Left ventricle myocardium inferior (tissue), 1 donor: ENCODE measurements around the gene CHD6. TPM values are rescaled to one million over a fixed set of nuclear protein-coding genes. Genes with fewer than 3 reads are reported as not detected.
A peak's percentile ranks its signal among the peaks of the same experiment; 100 is the strongest.

Experiments
- DNase-seq: peaks from one replicate; pipeline ENCODE4 v3.0.0-alpha.2; 2020
- H3K27ac ChIP-seq: fragments of 200-600 bp; replicated peaks from 2 replicates; pipeline ENCODE4 v1.8.0; 2021
- H3K27me3 ChIP-seq: fragments of 200-600 bp; 2 replicates; pipeline ENCODE4 v1.8.0; 2021; ENCODE audit warnings: low read depth
- H3K36me3 ChIP-seq: fragments of 200-600 bp; 2 replicates; pipeline ENCODE4 v1.8.0; 2021
- H3K4me1 ChIP-seq: fragments of 200-600 bp; 2 replicates; pipeline ENCODE4 v1.8.0; 2021
- H3K4me3 ChIP-seq: fragments of 200-600 bp; 2 replicates; pipeline ENCODE4 v1.8.0; 2021; ENCODE audit warnings: mild to moderate bottlenecking, moderate library complexity
- H3K9me3 ChIP-seq: fragments of 200-600 bp; replicated peaks from 2 replicates; pipeline ENCODE4 v1.8.0; 2021
- intact Hi-C: fragments of 100-400 bp; cut with micrococcal nuclease; formaldehyde crosslinking; loops from one replicate; pipeline ENCODE4 v1.11.0; 2022
- total RNA-seq: library from RNA; stranded (reverse); fragmentation: NEBNext Ultra II Directional; extraction: Animal tissue kit (Norgen Biotek cat#: 25700); gene quantifications from one replicate; pipeline ENCODE4 v1.2.1, GENCODE V29; 2021
- TF ChIP-seq, protein P1 (sequence below): fragments of 200-600 bp; IDR thresholded peaks from 2 replicates; pipeline ENCODE4 v1.8.0; 2021; ENCODE audit warnings: antibody characterized with exemption, mild to moderate bottlenecking, borderline replicate concordance
- donor health status: DM: no; HTN: yes; CAD: no; lungs with severe emphysema.

The CHD6 gene
- total RNA-seq, 1 donor from 2014 or later, result 38.9 TPM

DNA sequence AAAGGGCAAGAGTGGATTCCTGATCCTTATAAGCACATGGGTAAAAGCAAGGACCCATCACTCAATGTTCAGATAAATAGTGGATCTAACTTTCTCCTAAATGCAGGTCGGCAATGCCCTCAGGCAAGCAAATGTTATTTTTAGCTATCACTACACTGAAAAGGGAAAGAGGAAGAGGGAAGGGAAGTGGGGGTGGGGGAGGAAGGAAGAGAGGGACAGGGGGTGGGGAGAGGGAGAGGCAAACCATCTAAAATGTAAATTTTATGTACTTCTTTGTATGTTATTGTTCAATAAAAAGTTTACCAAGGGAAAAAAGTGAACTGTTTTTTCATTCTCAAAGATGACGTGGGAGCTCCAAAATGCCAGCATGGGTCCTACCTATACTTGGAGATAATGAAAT is 44.2 kb downstream of the CHD6 start:
- H3K9me3 ChIP-seq, result peaks cover 7% of the 10 kb centered on the region
- no peaks in the 10 kb centered on the region for H3K27me3 ChIP-seq
- peak overlapping the region; percentile 27 for H3K27ac ChIP-seq
- no peaks in the 10 kb centered on the region for H3K36me3 ChIP-seq
- H3K4me1 ChIP-seq, result peaks cover 92% of the 10 kb centered on the region
- intact Hi-C loops, result no loop called here
- peak overlapping the region; percentile 21 for H3K4me3 ChIP-seq
- TF ChIP-seq, protein P1, sequence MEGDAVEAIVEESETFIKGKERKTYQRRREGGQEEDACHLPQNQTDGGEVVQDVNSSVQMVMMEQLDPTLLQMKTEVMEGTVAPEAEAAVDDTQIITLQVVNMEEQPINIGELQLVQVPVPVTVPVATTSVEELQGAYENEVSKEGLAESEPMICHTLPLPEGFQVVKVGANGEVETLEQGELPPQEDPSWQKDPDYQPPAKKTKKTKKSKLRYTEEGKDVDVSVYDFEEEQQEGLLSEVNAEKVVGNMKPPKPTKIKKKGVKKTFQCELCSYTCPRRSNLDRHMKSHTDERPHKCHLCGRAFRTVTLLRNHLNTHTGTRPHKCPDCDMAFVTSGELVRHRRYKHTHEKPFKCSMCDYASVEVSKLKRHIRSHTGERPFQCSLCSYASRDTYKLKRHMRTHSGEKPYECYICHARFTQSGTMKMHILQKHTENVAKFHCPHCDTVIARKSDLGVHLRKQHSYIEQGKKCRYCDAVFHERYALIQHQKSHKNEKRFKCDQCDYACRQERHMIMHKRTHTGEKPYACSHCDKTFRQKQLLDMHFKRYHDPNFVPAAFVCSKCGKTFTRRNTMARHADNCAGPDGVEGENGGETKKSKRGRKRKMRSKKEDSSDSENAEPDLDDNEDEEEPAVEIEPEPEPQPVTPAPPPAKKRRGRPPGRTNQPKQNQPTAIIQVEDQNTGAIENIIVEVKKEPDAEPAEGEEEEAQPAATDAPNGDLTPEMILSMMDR, result no peak
- no peak for DNase-seq

DNA sequence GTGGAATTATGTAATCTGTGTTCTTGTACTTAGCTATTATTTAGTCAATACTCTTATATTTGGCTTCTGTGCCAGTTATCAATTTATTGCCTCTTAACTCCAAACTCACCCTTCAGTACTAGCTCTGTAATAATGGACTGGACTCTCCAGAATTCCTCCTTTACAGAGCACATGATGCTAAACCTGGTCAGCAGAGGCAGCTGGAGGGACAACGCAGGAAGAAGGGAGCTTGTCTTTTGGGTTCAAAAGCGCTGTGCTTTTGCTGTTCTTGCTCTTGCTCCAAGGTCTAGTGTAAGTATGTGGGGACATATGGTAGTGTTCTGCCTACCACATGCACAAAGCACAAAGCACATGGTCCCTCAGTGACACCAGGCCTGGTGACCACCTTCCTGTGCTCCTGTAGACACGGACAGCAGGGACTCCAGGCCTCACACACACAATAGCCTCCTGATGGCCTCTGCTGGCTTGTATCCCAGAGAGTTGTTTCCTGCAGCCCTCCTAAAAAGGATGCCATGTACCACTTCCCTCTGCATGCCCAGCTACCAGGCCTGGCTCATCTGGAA is 46.1 kb downstream of the CHD6 start:
- no peaks in the 10 kb centered on the region for H3K27me3 ChIP-seq
- H3K9me3 ChIP-seq, result peaks cover 7% of the 10 kb centered on the region
- intact Hi-C loops, result no loop called here
- no peak for DNase-seq
- H3K36me3 ChIP-seq, result no peaks in the 10 kb centered on the region
- H3K27ac ChIP-seq, result no peak overlapping the region
- H3K4me1 ChIP-seq, result peaks cover 98% of the 10 kb centered on the region
- H3K4me3 ChIP-seq, result no peak overlapping the region
- TF ChIP-seq, protein P1, result no peak

DNA sequence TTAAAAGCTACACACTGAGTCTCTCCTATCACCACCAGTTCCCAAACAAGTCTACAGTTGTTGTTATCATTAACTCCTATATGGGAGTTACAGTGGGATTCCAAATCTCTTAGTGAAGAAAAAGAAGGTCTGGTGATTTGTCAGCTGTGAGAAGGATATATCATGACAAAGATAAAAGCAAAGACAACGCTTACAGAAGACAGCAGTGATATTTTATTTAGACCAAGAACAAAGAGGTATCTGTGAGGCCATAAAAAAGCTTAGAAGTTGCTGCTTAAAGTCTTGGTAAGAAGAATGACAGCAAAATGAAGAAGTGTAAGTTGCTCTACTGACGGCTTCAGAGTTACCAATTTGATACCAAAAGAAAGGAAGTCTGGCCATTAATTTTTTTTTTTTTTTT is 47.2 kb downstream of the CHD6 start:
- Histone ChIP-seq H3K4me3 (no peak overlapping the region), H3K27me3 (no peaks in the 10 kb centered on the region), H3K4me1 (peaks cover 93% of the 10 kb centered on the region), H3K9me3 (peaks cover 7% of the 10 kb centered on the region), H3K27ac (no peak overlapping the region), H3K36me3 (no peaks in the 10 kb centered on the region)
- no peak for DNase-seq
- TF ChIP-seq, protein P1, result no peak
- intact Hi-C loops, result no loop called here

- no peak for DNase-seq
- Histone ChIP-seq H3K4me3 (no peak overlapping the region), H3K9me3 (peaks cover 7% of the 10 kb centered on the region), H3K27ac (no peak overlapping the region), H3K36me3 (no peaks in the 10 kb centered on the region), H3K27me3 (no peaks in the 10 kb centered on the region), H3K4me1 (peaks cover 88% of the 10 kb centered on the region)
- intact Hi-C loops, result no loop called here
- TF ChIP-seq, protein P1, result no peak
These were observed 47.6 kb downstream of the CHD6 start for GRCh38 chr20:41570557-41570956.

GRCh38 chr20:41567615-41568014 is 50.6 kb downstream of the CHD6 start:
- TF ChIP-seq, protein P1, result no peak
- intact Hi-C loops, result no loop called here
- no peaks in the 10 kb centered on the region for H3K9me3 ChIP-seq
- peaks cover 68% of the 10 kb centered on the region for H3K4me1 ChIP-seq
- H3K4me3 ChIP-seq, result no peak overlapping the region
- DNase-seq, result no peak
- H3K27me3 ChIP-seq, result no peaks in the 10 kb centered on the region
- H3K27ac ChIP-seq, result no peak overlapping the region
- no peaks in the 10 kb centered on the region for H3K36me3 ChIP-seq
